Stimulated activated CD8-positive, alpha-beta memory T cell treated with anti-CD3 and anti-CD28 coated beads, Interleukin-4, amount 100 ng/mL, for 48 hours (primary cell): Measurements from ENCODE around the gene ABR.
"Not testable (repeated sequence)": the region's sequence is repeated elsewhere in the genome, so short reads cannot be mapped to it uniquely, and the experiment has no call there.

ENCODE experiments used
- DNase-seq: peaks from one replicate; pipeline ENCODE4 v3.0.0-alpha.2; 2020

ABR gene

GRCh38 chr17:978103-979093, 201.4 kb downstream of the ABR start:
- no peak for DNase-seq

DNA sequence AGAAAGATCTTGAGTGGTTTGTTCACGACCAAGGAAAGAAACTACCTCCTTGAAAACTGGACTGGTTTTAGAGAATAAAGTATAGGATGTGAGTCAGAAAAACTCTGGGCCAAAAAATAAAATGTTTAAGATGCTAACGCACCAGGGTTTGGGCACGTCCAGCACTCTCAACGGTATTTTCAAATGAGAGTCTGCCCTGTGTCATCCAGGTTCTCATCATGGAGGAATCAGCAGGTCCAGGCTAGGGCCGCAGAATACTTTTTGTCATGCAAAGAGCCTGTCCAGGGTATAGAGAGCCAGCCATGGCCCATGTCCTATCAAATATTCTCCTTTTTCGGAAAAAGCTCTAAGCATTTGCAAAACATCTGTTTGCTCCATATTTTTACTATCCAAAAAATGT, 202.6 kb downstream of the ABR start:
- no peak for DNase-seq

- DNase-seq = no peak
Measured at GRCh38 chr17:976312-976711, 203.5 kb downstream of the ABR start.

DNA sequence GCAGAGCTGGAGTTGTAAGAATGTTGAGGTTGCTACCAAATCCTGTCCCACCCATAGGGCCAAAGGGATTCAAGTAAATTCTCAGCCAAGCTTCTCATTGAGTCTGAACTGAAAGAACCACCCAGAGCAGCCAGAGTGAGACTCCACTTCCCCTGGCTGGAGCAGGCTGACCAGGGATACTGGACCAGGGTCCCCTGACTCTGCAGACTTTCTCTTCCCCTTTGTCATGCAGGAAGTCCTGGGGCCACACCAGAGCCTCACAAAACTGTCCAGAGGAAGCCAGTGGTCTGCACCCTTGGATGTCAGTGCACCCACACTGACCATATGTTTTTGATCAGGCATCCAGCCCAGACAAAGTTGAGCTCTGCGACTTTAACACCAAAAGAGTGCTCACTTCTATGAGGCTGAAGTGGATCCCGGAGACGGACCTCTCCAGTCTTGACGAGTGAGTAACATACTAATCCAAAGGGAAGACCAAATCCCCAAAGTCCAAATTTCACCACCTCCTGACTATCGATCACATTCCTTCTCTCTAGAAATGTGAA, 204.3 kb downstream of the ABR start:
- DNase-seq = no peak

GRCh38 chr17:974778-975177, 205.0 kb downstream of the ABR start:
- DNase-seq = not testable (repeated sequence)

DNA sequence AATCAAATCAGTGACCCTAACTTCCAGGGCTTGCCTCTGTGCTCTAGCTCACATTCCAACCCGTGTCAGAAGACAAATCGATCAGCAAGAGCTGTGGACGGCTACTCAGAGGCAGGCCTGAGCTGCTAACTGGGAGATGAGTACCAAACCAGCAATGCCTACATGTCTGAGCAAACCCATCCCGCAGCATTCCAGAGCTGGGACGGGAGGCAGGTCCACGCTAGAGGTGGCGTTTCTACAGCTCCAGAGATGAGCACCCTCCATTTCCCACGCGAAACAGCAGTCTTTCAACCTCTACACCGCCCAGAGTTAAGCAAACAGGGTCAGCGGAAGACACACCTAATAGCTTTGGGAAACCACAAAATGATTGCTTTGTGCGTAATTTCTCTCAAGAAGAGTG, 206.7 kb downstream of the ABR start:
- no peak for DNase-seq

DNA sequence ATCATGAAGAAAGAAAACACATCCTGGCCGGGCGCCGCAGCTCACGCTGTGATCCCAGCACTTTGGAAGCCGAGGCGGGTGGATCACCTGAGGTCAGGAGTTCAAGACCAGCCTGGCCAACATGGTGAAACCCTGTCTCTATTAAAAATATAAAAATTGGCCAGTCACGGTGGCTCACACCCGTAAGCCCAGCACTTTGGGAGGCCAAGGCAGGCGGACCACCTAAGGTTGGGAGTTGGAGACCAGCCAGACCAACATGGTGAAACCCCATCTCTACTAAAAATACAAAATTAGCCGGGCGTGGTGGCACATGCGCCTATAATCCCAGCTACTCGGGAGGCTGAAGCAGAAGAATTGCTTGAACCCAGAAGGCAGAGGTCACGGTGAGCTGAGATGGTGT, 207.9 kb downstream of the ABR start:
- DNase-seq = not testable (repeated sequence)

DNA sequence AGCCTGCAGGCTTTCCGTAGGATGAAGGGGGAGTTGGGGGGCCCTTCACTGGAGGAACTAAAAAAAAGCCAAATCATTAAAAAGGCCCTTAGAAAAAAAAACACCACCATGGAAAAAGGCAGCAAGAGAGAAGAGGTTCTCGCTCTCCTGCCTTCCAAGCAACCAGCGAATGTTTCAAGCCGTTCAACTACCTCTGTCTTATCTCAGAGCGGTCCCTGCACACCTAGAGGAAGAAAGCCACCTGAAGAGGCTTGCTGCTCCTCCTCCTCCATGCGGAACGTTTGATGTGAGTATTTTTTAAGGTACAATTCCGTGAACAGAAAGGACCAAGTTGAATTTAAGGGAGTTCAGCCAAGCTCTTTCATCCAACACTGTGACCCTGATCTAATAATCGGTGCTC, 209.4 kb downstream of the ABR start:
- DNase-seq = no peak

GRCh38 chr17:969811-970355, 209.9 kb downstream of the ABR start:
- no peak for DNase-seq

GRCh38 chr17:968812-969730, 210.7 kb downstream of the ABR start:
- no peak for DNase-seq

DNA sequence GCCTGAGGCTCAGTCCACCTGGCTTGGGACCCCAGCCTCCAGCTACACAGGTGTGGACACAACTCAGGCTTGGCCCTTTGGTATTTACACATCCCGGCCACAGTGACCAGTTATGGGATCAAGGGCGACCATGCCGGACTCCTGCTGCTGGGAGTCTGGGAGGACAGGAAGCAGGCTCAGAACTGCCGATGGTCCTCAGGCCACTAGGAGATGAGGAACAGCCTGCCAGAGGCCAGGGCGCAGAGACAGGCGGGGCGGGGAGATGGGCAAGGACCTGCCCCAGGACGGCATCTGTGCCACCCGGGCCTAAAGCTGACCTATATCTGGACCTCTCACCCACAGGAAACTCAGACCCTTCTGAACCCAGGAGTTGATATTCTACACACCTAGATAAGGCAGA, 212.7 kb downstream of the ABR start:
- DNase-seq = no peak

- DNase-seq = no peak
Measured at GRCh38 chr17:965311-965989, 214.3 kb downstream of the ABR start.

DNA sequence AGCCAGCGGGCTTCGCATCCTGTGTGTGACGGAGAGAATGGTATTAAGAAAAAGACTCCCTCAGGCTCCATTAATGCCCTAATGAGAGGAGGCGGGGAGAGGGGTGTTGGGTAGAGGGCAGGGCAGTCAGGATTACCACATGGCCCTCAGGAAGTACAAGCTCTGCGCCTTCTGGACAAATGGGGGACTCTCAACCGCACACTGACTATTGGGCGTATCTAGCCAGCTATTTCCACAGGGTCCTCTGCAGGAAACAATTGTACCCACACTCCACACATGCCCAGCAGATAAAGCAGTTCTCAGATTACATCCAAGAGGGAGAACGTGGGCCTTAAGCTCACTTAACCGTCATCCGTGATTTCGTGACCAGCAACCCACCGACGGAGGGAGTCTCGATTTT, 214.9 kb downstream of the ABR start:
- no peak for DNase-seq

- no peak for DNase-seq
Measured at GRCh38 chr17:962670-963069, 217.1 kb downstream of the ABR start.

GRCh38 chr17:962166-962565, 217.6 kb downstream of the ABR start:
- no peak for DNase-seq

- no peak for DNase-seq
Measured at GRCh38 chr17:958712-959451, 220.9 kb downstream of the ABR start.

DNA sequence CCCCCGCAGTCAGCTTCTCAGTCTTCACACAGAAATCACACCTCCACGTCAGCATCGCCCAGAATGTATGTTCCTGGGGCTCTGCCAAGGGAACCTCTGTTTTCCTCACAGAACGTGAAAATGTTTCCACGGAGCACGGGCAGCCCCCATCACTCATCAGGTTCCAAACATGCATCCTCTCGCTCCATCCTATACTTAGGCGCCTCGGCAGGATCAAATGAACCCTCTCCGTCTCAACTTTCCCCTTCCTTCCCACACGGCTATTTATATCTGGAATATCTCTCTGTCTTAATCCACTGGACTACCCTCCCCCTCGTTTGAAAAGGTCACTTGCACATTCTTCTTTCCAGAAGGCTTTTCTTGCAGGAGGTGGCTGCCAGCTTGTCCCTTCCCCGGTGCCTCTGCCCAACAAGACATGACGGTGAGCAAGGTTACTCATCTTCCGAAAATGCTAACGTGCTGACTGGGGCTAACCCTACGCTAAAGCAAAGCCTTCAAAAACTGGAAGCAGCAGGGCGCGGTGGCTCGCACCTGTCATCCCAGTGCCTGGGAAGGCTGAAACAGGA, 221.8 kb downstream of the ABR start:
- no peak for DNase-seq

- no peak for DNase-seq
Measured at GRCh38 chr17:956905-957304, 222.9 kb downstream of the ABR start.

DNA sequence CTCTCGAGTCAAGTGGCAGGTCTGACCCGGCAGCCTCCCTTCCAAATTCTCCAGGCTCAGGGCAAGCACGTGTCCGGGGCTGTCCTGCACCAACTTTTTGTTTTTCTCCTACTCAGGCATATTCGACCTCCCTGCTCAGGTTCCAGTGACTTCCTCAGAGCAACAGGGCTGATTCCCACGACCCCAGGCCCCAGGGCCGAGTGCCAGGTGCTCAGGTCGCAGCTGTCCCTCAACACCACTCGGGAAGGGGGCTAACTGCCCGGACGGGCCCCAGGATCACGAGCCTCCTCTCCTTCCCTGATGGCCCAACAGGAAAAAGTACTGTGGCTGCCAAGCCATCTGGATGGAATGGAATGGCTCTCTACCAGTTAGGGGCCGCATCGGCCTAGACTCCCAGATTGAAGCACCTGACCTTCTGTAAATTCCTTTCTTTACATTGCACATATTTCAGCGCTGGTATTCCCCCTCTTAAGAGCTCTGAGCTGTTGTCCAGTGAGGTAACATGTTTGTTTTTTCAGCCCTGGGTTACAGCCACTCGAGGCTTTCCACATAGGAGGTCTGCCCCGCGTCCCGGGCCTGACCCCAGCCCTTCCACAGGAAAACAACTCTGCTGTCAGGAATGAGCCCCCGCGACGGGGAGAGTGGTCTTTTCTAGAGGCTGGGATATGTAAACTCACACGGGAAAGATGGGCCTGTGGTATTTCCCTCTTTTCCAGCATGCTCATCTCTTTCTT, 225.2 kb downstream of the ABR start:
- no peak for DNase-seq

- no peak for DNase-seq
Measured at GRCh38 chr17:953767-954166, 226.0 kb downstream of the ABR start.
